Left renal pelvis (tissue), 4 donors: ENCODE measurements around the gene DENND2A. TPM values are rescaled to one million over a fixed set of nuclear protein-coding genes. Genes with fewer than 3 reads are reported as not detected.
A peak's percentile ranks its signal among the peaks of the same experiment; 100 is the strongest.
"Not testable (repeated sequence)": the region's sequence is repeated elsewhere in the genome, so short reads cannot be mapped to it uniquely, and the experiment has no call there.

Source experiments
- DNase-seq, 4 donors: peaks; one replicate each; pipeline ENCODE4 v3.0.0-alpha.2; 2013; ENCODE audit warnings: low read depth in 4 of 4, low spot score in 3 of 4
- polyA plus RNA-seq, 4 donors: library from polyadenylated mRNA; unstranded; fragments of 120-200 nt; gene quantifications; one replicate each; pipeline ENCODE4 v1.2.1, GENCODE V29; 2013; ENCODE audit not compliant: insufficient read length in 4 of 4

The DENND2A gene
- polyA plus RNA-seq, 4 donors: 34.7 to 43.3 (median 40.2) TPM

DNA sequence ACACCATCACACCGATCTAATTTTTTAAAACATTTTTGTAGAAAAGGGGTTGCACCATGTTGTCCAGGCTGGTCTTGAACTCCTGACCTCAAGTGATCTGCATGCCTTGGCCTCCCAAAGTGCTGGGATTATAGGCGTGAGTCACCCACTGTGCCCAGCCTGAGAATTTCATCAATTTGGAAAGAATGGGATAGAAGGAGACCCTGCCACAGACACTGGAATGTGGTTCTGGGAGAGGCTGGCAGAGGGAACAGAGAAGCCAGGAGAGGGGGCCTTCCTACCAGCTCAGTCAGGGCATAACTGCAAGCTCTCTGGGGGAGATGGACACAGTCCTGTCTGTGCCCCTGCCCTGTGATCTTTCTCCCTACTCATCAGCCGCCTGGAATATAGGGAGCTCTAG lies 119.2 kb downstream of the DENND2A start:
- DNase-seq: no peak

DNA sequence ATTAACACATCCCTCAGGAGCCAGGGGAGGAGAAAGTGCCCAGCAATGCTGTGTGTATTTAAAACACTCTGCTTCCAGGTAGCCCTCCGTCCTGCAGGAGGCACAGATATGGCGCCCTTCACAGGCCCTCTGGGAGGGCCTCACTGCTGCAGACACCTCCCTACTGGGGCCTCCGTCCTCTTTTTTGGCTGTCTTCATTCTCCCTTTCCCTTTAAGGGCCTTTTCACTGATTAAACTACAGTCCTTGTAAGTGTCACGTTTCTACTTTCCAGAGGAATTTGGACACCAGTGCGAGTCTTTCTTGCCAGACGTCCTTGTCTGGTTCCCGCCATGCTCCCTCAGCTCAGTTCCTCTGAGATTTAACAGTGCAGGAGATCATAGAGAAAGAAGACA lies 121.6 kb downstream of the DENND2A start:
- DNase-seq: no peak

DNA sequence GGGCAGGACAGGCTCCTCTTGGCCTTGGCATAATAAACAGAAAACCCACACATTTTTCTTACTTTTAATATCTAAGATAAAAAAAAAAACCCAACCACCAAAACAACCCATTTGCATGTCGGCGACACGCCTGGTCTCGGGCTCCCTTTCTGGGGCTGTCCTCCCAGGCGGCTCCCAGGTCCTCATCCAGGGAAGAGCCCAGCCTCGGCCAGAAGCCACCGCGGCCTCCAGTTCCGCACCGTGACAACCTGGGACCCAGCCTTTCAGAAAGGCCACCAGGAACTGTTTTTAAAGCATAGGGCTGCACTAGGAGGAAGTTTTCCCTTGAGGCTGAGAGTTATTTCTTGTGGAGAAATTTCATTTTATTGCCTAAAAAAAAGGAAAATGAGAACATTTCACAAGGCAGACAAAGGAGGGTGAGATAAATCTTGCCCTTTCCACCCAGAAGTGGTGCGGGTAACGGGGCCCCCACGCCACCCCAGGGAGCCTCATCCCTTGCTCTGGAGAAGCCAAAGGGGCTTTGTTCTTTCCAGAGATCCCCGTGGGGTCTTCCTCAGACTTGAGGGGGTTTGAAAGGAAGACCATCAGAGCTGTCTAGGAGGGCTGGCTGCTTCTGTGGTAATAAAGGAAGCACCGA lies 122.1 kb downstream of the DENND2A start:
- no peak for DNase-seq

DNA sequence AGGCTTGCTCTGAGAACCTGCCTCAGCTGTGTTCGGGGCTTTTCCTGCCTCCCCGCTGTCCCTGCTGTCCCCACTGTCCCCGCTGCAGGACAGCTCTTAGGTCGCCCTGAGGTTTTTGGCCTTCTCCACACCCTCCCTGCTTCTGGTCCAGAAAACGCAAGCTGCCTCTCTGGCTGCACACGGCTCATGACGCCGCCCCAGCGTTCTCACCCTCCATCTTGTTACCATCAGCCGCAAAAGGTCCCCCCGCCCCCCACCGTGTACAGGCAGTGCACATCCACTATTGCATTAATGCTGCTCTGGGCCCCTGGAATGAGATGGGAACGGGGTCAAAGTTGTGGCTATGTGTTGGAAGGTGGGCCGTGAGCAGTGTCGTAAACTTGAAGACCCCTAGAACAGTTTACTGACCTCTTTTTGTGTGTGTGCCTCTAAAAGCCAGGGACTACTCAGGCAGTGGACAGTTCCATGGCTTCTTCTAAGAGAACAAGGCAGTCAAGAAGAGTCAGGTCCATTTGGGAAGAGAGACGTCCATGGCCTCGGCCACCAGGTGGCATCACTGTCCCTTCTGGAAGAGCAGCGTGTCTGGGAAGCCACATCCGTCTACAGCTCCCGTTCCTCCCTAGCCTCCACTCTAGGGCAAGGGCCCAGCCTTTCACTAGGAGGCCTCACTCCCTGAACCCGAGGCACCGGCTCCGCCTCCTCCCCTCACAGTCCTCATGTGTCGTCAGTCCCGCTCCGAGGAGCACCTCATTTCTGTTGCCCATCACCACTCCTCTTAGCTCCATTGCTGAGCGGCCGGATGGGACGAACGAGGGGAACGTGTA lies 122.9 kb downstream of the DENND2A start:
- DNase-seq: peak in 3 of 4 donors; percentile 73 to 81 (median 74)

DNA sequence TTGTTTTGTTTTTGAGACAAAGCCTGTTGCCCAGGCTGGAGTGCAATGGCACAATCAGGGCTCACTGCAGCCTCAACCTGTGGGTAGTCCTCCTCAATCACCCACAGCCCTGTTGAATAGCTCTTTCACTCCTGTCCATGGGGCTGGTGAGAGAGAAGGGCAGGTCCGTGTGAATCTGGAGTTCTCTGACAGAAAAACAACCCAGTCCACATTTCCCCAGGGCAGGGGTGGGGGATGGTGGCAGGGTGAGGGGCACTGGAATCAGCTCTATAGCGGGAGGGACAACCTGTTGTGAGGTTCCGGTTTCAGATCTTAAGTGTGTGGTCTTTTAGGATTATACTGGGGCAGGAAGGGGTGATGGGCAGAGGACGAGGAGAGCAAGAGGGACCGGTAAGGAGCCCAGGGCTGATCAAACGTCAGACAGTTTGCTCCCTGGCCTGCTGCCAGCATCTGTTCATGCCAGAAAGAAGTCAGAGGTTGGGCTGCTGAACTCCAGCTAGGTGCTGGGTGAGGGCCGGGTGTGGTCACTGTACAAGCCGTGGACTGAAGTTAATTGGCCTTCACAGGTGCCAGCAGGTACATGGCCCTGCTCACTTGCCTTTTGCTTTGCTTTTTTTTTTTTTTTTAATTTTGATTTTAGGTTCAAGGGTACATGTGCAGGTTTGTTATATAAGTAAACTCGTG lies 128.2 kb downstream of the DENND2A start:
- no peak for DNase-seq

DNA sequence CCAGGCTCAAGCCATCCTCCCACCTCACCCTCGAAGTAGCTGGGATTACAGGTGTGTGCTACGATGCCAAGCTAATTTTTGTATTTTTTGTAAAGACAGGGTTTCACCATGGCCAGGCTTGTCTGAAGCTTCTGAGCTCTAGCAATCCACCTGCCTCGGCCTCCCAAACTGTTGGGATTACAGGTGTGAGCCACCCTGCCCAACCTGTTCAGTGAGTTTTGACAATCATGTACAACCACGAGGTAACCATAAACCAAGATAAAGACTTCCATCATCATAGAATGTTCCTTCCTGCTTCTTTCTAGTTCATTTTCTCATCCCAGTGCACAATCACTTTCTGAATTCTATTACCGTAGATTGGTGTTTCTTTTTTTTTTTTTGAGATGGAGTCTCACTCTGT lies 130.8 kb downstream of the DENND2A start:
- no peak for DNase-seq

DNA sequence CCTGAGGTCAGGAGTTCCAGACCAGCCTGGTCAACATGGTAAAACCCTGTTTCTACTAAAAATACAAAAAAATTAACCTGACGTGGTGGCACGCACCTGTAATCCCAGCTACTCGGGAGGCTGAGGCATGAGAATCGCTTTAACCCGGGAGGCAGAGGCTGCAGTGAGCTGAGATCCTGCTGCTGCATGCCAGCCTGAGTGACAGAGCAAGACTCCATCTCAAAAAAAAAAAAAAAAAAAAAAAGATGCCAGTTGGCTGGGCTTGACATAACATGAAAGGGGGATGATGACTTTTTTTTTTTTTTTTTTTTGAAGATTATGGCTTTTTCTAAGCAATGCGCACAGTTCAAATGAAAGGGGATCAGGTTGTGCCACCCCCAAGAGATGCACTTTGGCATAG lies 133.1 kb downstream of the DENND2A start:
- not testable (repeated sequence) for DNase-seq

DNA sequence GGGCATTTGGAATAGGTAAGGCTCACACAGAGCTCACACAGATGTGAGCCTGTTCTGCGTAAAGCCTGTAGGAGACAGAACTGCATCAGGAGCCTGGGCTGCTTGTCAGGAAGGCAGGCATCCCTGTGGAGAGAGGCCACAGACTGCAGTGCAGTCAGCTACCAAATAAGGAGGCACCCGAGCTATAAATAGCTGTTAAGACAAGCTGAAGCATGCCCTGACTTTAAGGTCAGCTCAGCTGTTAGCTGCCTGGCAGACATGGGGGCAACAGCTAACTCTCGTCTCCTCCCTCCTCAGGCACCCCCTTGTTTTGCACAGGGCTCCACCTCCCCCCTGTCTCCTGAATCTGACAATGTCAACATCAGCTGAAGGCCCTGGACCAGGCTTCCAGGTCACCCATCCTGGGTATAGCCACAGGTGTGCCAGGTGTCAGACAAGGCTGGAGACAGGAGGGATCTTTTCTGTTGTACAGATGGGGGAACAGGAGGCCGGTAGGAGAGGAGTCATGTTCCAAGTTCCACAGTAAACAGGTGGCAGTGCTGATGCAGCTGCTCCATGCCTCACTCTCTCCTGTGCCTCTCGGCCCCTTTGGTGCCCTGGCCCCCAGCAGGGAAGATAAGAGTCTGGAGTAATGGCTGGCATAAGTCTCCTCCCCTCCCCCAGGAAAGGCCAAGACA lies 133.7 kb downstream of the DENND2A start:
- DNase-seq: no peak

DNA sequence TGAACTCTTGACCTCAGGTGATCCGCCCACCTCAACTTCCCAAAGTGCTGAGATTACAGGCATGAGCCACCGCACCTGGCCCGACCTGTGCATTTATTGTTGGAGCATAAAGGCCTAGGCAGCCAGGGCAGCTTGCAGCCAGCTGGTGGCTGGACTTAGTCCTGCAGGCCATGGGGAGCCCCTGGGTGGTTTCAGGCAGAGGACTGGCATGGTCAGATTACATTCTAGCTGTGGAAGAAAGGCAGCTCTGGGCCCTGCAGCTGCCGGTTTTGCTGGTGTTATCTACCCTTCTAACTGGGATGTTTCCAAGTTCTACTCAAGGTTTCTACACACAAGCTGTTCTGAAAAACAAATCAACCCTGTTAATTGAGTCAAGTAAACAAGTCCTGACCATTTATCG lies 138.6 kb downstream of the DENND2A start:
- no peak for DNase-seq

DNA sequence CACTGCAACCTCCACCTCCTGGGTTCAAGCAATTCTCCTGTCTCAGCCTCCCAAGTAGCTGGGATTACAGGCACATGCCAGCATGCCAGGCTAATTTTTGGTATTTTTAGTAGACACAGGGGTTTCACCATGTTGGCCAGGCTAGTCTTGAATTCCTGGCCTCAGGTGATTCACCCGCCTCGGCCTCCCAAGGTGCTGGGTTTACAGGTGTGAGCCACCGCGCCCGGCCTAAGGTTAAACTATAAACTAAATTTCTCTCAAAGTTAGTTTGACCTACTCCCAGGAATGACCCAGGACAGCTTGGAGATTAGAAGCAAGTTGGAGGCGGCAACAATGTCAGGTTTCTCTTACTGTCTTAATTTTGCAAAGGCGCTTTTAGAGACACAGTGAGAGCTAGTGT lies 142.8 kb downstream of the DENND2A start:
- not testable (repeated sequence) for DNase-seq

DNA sequence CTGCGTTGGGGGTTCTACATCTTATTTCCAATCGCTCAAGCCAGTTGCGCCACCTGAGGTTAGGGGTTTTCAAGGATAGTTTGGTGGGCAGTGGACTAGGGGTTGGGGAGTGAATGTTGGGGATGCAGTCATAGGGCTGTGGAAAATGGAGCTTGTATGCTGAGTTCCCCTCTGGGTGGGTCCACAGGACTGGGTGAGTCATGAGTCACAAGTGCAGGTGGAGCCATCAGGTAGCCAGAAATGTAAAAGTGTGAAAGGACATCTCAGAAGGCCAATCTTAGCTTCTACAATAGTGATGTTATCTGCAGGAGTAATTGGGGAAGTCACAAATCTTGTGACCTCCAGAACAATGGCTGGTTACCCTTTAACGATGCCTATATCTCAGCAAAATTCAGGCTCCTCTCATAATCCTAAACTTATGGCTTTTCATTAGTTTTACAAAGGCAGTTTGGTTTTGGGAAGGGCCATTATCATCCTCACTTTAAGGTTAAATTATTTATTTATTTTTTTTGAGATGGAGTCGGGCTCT lies 143.3 kb downstream of the DENND2A start:
- DNase-seq: no peak

DNA sequence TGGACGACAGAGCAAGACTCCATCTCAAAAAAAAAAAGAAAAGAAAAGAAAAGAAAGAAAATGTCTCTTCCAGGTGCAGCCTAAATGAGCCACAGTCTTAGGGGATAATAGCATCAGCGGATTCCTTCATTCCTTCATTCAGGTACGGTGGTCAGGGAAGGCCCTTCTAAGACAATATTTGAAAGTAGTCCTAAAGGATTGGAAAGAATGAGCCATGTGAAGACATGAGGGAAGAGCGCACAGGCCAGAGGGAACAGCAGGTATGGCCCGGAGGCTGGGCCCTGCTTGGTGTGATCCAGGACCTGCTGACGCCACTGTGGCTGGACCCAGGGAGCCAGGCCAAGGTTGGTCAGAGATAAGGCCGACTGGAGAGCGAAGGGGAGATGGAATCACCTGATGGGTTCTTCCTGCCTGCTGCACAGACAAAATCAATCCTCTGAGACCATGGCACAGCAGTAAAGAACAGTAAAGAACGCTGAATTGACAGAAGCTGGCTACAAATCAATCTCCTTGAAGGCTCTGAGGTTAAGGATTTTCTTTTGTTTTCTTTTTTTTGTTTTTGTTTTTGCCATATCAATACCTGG lies 145.0 kb downstream of the DENND2A start:
- DNase-seq: no peak

DNA sequence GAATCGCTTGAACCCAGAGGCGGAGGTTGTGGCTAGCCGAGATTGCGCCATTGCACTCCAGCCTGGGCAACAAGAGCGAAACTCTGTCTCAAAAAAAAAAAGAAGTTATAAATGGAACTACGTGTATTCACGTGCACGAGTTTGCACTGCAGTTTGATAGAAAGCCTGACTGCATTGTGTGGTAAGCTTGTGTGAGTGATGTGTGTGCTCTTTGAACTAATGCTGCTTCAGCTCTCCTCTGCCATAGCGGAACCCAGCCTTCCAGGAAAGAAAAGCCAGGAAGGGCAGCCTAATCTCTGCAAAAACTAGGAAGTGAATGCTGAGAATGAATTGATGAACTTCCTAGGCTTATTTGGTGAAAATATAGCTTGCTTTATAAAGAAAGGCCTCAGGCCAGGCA lies 145.7 kb downstream of the DENND2A start:
- DNase-seq: no peak

DNA sequence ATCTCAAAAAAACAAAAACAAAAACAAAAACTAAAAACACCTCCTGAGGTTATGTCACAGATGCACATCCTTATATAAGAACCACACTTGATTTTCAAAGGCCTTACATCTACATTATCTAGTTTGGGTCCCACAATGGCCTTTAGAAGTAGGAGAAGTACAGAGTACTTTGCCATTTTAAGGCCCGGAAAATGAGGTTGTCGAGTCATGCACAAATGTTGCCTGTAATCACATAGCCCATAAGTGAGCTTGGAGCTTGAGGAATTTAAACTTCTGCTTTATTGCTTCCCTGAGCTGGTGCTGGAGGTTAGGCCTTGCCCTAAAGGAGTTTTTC lies 151.6 kb downstream of the DENND2A start:
- DNase-seq: no peak

DNA sequence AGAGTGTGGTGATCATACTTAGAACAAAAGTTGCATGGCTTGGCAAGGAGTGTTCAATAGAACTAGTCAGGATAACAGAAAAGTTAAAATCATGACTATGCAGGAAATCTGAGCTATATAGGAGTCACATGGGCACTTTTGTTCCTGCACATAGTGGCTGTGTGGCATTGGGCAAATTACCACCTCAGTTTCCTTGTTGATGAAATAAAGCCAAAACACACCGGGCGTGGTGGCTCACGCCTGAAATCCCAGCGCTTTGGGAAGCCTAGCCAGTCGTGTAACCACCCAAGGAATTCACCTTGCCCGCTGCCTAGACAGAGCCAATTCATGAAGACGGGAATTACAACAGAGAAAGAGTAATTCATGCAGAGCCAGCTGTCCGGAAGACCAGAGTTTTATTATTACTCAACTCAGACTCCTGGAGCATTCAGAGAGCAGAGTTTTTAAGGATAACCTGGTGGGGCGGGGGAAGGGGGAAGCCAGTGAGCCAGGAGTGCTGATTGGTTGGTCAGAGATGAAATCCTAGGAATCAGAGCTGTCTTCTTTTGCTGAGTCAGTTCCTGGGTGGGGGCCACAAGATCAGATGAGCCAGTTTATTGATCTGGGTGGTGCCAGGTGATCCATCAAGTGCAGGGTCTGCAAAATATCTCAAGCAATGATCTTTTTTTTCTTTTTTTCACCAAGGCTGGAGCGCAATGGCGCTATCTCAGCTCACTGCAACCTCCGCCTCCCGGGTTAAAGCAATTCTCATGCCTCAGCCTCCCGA lies 154.9 kb downstream of the DENND2A start:
- DNase-seq: no peak

DNA sequence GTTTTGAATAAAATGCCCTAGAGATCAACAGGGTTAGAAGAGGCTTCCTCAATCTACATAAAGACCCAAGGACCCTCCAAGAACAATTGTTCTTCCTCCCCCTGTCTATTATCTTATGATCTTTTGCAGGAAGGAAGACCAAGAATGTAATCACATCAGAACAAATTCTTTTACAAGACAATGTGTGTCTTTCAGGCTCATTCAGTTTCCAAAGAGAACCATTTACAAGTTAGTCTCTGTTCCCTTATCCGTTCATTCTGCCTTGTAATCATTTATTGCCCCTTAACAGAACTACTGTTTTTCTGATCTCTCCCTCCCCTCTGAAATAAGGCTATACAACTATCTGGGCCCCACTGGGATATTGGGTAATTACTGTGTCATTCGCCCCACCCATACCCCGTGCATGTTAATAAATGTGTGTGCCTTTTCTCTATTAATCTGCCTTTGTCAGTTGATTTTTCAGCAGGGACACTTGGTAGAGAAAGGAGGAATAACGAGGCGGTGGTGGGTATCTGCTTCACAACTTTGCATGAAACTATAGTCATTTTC lies 155.6 kb downstream of the DENND2A start:
- DNase-seq: no peak

DNA sequence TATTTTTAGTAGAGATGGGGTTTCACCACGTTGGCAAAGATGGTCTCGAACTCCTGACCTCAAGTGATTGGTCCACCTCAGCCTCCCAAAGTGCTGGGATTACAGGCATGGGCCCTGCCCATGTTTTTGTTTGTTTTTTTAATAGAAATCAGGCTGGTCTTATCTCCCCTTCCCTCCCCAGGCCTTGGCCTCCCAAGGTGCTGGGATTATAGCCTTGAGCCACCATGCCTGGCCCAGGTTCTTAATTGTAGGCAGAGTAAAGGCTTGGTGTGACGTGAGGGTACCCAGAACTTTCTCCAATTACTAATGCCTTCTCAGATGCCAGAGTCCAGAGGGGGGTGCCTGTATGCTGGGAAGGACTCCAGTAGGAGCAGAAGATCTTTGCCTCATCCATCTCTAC lies 156.1 kb downstream of the DENND2A start:
- DNase-seq: no peak

DNA sequence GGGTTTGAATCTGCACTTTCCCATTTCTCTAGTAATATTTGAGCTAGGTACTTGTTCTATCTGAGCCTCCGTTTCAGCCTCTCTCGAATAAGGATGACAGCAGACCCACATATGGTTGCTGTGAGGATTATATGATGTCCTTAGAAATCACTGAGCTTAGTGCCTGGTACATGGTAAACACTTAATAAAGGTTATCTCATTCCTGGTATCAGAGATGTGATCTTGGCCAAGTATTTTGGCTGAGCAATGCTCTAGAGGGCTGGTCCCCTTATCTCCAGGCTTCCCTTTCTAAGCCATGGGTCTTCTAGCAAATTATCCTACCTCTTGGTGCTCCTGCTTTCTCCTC lies 160.9 kb downstream of the DENND2A start:
- DNase-seq: no peak

DNA sequence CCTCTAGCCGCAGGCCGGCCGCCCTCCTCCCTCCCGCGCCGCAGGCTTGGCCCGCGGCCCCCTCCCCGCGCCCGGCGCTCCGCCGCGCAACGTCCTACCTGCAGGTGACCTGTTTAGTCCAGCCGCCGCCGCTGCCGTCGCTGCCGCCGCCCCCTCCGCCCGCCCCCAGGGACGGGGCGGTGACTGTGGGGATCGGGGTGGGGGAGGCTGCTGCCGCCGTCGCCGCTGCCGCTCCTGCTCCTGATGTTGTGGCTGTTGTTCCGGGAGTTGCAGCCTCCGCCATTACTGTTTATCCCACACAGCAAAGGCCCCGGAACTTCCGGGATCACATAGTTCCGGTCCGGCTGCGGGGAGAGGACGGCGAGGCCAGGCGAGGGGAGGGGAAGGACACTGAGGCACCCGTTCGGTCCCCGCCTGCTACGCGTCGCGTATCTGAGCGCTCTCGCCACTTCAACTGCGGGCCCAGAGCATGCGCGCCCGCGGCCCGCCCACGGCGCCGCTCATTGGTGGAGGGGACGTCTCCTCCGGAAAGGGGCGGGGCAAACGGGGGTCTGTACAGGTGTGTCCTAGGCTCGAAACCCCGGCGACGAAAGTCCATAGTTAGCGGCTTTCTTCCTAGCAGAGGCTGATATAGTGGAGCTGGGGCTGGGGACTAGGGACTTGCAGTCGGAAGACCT lies 161.4 kb downstream of the DENND2A start, which contains the start of gene MKRN1:
TSS of gene MKRN1 (minus strand) at position 444 of the 677 bp plus-strand sequence. CDS start at position 283, 161 bp downstream.
- peak; percentile 86 to 87 (median 87) for DNase-seq
